GM12878 (cell line): ENCODE data around the gene IL1RAPL1. TPM values are rescaled to one million over a fixed set of nuclear protein-coding genes. Genes with fewer than 3 reads are reported as not detected.

Source experiments
- ATAC-seq: fragments of 200-7000 bp; cut with Tn5 transposase; 3 replicates; pipeline ENCODE4 v1.9.1; 2020; ENCODE audit warnings: mild to moderate bottlenecking, moderate library complexity
- BruUV-seq: library from RNA; stranded (reverse); fragments of 400-500 nt; replicated peaks from 2 replicates; lab custom pipeline; 2021; lab: Mats Ljungman, UMichigan
- CTCF ChIA-PET: fragments of 300-600 bp; sonication (Branson Sonifier 250); formaldehyde crosslinking; extraction: SDS; loops from one replicate; lab custom pipeline; 2021; ENCODE audit warnings: inconsistent platforms; lab: Yijun Ruan, JAX
- POLR2A ChIA-PET: fragments of 350-600 bp; formaldehyde crosslinking; extraction: SDS; loops from one replicate; lab custom pipeline; 2021; ENCODE audit warnings: inconsistent platforms; lab: Charles Lee
- RAD21 ChIA-PET: fragments of 300-600 bp; sonication (Branson Sonifier 250); formaldehyde crosslinking; loops from one replicate; lab custom pipeline; 2023; ENCODE audit warnings: antibody characterized with exemption; ENCODE audit not compliant: unreplicated experiment; lab: Charles Lee
- SMC1A ChIA-PET: fragments of 300-600 bp; sonication (Branson Sonifier 250); formaldehyde crosslinking; loops from one replicate; lab custom pipeline; 2023; ENCODE audit not compliant: unreplicated experiment, uncharacterized antibody; lab: Charles Lee
- DNase-seq: peaks from one replicate; pipeline ENCODE4 v3.0.0-alpha.2; 2011; ENCODE audit warnings: low read depth, low spot score
- FAIRE-seq: peaks from 3 replicates; lab custom pipeline; 2011; peaks lifted over from hg19 to GRCh38; lab: Jason Lieb, UNC
- H2AFZ ChIP-seq: 2 replicates; pipeline ENCODE4 v1.6.0; 2011; ENCODE audit warnings: low read depth, low read length, control low read depth; ENCODE audit not compliant: control insufficient read depth
- H3K27ac ChIP-seq: 2 replicates; pipeline ENCODE4 v1.5.1; 2011; ENCODE audit warnings: control low read depth; ENCODE audit not compliant: control insufficient read depth, insufficient read depth
- H3K27me3 ChIP-seq, 2 experiments: replicated peaks in 1 of 2; 2 replicates each; pipeline versions ENCODE4 v1.6.0 to v1.6.1; 2011; ENCODE audit warnings: low read length in 1 of 2; ENCODE audit not compliant: control insufficient read depth in 2 of 2, insufficient read depth in 2 of 2
- H3K36me3 ChIP-seq, 2 experiments: 2 replicates each; pipeline ENCODE4 v1.5.1; 2011; ENCODE audit warnings: low read length in 1 of 2; ENCODE audit not compliant: control insufficient read depth in 2 of 2, insufficient read depth in 2 of 2
- H3K4me1 ChIP-seq: 2 replicates; pipeline ENCODE4 v1.6.1; 2011; ENCODE audit warnings: mild to moderate bottlenecking, low read length, moderate library complexity, mixed read lengths; ENCODE audit not compliant: control insufficient read depth, insufficient read depth
- H3K4me2 ChIP-seq: 2 replicates; pipeline ENCODE4 v1.6.0; 2011; ENCODE audit warnings: control low read depth; ENCODE audit not compliant: control insufficient read depth, insufficient read depth
- H3K4me3 ChIP-seq: fragments of 200-600 bp; sonication (generic); 2 replicates; pipeline ENCODE4 v1.5.1; 2016
- H3K79me2 ChIP-seq: 2 replicates; pipeline ENCODE4 v1.6.0; 2011; ENCODE audit warnings: low read length; ENCODE audit not compliant: control insufficient read depth, insufficient read depth
- H3K9ac ChIP-seq: 2 replicates; pipeline ENCODE4 v1.8.0; 2011; ENCODE audit warnings: low read length, control low read depth, mixed read lengths; ENCODE audit not compliant: control insufficient read depth, insufficient read depth
- H3K9me3 ChIP-seq: replicated peaks from 3 replicates; pipeline ENCODE4 v1.5.1; 2011; ENCODE audit warnings: mild to moderate bottlenecking, low read length; ENCODE audit not compliant: control insufficient read depth, insufficient read depth
- H4K20me1 ChIP-seq: 2 replicates; pipeline ENCODE4 v1.6.0; 2011; ENCODE audit not compliant: control insufficient read depth, insufficient read depth
- CEBPZ ChIP-seq: fragments of 150-350 bp; IDR thresholded peaks from 2 replicates; pipeline ENCODE4 v1.6.1; 2016; ENCODE audit warnings: low read depth, low read length
- CHD2 ChIP-seq: IDR thresholded peaks from 2 replicates; pipeline ENCODE4 v1.6.1; 2011; ENCODE audit warnings: low read depth, low read length, improper control_type of control experiment, borderline replicate concordance
- CHD4 ChIP-seq: fragments of 200-600 bp; sonication (generic); IDR thresholded peaks from 2 replicates; pipeline ENCODE4 v1.6.1; 2016; ENCODE audit warnings: mild to moderate bottlenecking
- GATAD2B ChIP-seq: fragments of 450-650 bp; conservative IDR thresholded peaks from 2 replicates; pipeline ENCODE4 v1.6.1; 2017; ENCODE audit warnings: low read depth, mild to moderate bottlenecking, moderate library complexity
- PAX5 ChIP-seq: IDR thresholded peaks from 2 replicates; pipeline ENCODE4 v1.6.1; 2011; ENCODE audit warnings: low read depth, low read length, borderline replicate concordance
- SIN3A ChIP-seq: IDR thresholded peaks from 2 replicates; pipeline ENCODE4 v1.6.1; 2012; ENCODE audit warnings: low read depth, low read length, improper control_type of control experiment
- SMAD1 ChIP-seq: fragments of 450-650 bp; IDR thresholded peaks from 2 replicates; pipeline ENCODE4 v1.6.1; 2018; ENCODE audit warnings: mild to moderate bottlenecking, low read depth; ENCODE audit not compliant: partially characterized antibody
- SMAD5 ChIP-seq: IDR thresholded peaks from 2 replicates; pipeline ENCODE4 v1.6.1; 2016; ENCODE audit warnings: antibody characterized with exemption, low read depth
- SMARCA5 ChIP-seq: fragments of 450-650 bp; IDR thresholded peaks from 2 replicates; pipeline ENCODE4 v1.6.1; 2017; ENCODE audit warnings: mild to moderate bottlenecking
- SREBF1 ChIP-seq: IDR thresholded peaks from 2 replicates; pipeline ENCODE4 v1.6.1; 2012; ENCODE audit warnings: mild to moderate bottlenecking, low read length
- STAT1 ChIP-seq: fragments of 450-650 bp; conservative IDR thresholded peaks from 2 replicates; pipeline ENCODE4 v1.6.1; 2014; ENCODE audit warnings: antibody characterized with exemption, mild to moderate bottlenecking
- YY1 ChIP-seq: IDR thresholded peaks from 2 replicates; pipeline ENCODE4 v1.6.1; 2011; ENCODE audit warnings: low read depth, mild to moderate bottlenecking, low read length
- ZBED1 ChIP-seq: IDR thresholded peaks from 2 replicates; pipeline ENCODE4 v1.6.1; 2016; ENCODE audit warnings: borderline replicate concordance
- ZNF592 ChIP-seq: fragments of 450-650 bp; IDR thresholded peaks from 2 replicates; pipeline ENCODE4 v1.6.1; 2017; ENCODE audit warnings: mild to moderate bottlenecking, moderate library complexity
- in situ Hi-C: fragments of 300-500 bp; cut with MboI; formaldehyde crosslinking; loops from 9 replicates; pipeline ENCODE4 v1.14.3; 2018; ENCODE audit warnings: mixed read lengths
- intact Hi-C: fragments of 100-400 bp; cut with micrococcal nuclease; formaldehyde crosslinking; loops from one replicate; pipeline ENCODE4 v1.14.2; 2022; ENCODE audit not compliant: unreplicated experiment
- polyA plus RNA-seq, 11 experiments: library from polyadenylated mRNA; depleted of rRNA in 4 of 11; unstranded in 6 of 11; stranded (reverse) in 5 of 11; fragments of >200 nt; fragmentation: Nextera tagmentation in 4 of 11; fragmentation: Illumina TruSeq in 1 of 11; extraction: Ambion mirVana in 4 of 11; extraction: Trizol in 1 of 11; gene quantifications; 1 replicate in 1 of 11; 2 replicates in 10 of 11; pipeline versions ENCODE4 v1.2.1 to v1.2.3, GENCODE V29; 2011 to 2016; ENCODE audit warnings: inconsistent platforms in 2 of 11, missing spikeins in 2 of 11, low read depth in 1 of 11
- total RNA-seq, 4 experiments: library from RNA; depleted of rRNA in 3 of 4; stranded (reverse); fragments of >200 nt in 3 of 4; fragmentation: Illumina TruSeq in 1 of 4; extraction: Trizol in 1 of 4; gene quantifications; 2 replicates each; pipeline versions ENCODE4 v1.2.1 to v1.2.3, GENCODE V29; 2013 to 2021
- TF ChIP-seq, protein P1 (sequence below): fragments of 450-650 bp; conservative IDR thresholded peaks from 2 replicates; pipeline ENCODE4 v1.6.1; 2017; ENCODE audit warnings: mild to moderate bottlenecking, moderate library complexity
- TF ChIP-seq, protein P2 (sequence below): fragments of 450-650 bp; IDR thresholded peaks from 2 replicates; pipeline ENCODE4 v1.6.1; 2017; ENCODE audit warnings: low read depth, mild to moderate bottlenecking, moderate library complexity

The IL1RAPL1 gene
- total and polyA plus RNA-seq, 10 of the 15 experiments (the other 5 are each of a cell fraction or from before 2014, with no cell fraction given) = not detected

DNA sequence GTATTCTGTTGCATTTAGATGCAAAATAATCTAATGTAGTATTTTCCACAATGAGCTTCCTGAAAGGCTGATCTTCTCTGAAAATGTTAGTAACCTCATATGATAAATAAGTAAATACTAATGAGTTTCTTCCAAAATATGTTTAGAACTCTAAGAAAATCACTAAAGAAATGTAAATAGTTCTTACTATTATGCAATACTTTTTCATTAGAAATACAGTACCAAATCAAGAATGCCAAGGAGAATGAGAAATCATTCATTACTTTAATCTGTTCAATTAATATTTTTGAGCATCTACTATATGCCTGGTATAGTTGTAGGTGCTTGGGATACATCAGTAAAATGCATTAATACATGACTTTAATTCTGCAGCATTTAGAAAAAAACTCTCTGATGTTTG lies 130.6 kb downstream of the IL1RAPL1 start:
- no peak for TF ChIP-seq SIN3A
- TF ChIP-seq CHD2 = no peak
- no peak for TF ChIP-seq CEBPZ
- TF ChIP-seq, protein P1, sequence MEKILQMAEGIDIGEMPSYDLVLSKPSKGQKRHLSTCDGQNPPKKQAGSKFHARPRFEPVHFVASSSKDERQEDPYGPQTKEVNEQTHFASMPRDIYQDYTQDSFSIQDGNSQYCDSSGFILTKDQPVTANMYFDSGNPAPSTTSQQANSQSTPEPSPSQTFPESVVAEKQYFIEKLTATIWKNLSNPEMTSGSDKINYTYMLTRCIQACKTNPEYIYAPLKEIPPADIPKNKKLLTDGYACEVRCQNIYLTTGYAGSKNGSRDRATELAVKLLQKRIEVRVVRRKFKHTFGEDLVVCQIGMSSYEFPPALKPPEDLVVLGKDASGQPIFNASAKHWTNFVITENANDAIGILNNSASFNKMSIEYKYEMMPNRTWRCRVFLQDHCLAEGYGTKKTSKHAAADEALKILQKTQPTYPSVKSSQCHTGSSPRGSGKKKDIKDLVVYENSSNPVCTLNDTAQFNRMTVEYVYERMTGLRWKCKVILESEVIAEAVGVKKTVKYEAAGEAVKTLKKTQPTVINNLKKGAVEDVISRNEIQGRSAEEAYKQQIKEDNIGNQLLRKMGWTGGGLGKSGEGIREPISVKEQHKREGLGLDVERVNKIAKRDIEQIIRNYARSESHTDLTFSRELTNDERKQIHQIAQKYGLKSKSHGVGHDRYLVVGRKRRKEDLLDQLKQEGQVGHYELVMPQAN = no peak
- no peak for TF ChIP-seq STAT1
- TF ChIP-seq SREBF1 = no peak
- TF ChIP-seq GATAD2B = no peak
- TF ChIP-seq SMARCA5 = no peak
- TF ChIP-seq, protein P2, sequence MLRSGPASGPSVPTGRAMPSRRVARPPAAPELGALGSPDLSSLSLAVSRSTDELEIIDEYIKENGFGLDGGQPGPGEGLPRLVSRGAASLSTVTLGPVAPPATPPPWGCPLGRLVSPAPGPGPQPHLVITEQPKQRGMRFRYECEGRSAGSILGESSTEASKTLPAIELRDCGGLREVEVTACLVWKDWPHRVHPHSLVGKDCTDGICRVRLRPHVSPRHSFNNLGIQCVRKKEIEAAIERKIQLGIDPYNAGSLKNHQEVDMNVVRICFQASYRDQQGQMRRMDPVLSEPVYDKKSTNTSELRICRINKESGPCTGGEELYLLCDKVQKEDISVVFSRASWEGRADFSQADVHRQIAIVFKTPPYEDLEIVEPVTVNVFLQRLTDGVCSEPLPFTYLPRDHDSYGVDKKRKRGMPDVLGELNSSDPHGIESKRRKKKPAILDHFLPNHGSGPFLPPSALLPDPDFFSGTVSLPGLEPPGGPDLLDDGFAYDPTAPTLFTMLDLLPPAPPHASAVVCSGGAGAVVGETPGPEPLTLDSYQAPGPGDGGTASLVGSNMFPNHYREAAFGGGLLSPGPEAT = no peak
- TF ChIP-seq YY1 = no peak
- no peak for TF ChIP-seq SMAD5
- no peak for TF ChIP-seq ZBED1
- no peak for TF ChIP-seq ZNF592
- TF ChIP-seq CHD4 = no peak
- no peak for TF ChIP-seq PAX5
- no peak for TF ChIP-seq SMAD1
- CTCF ChIA-PET = no interaction called here
- Histone ChIP-seq H3K4me1 (no peaks in the 10 kb centered on the region), H3K4me2 (no peak overlapping the region), H3K4me3 (no peak overlapping the region), H3K27ac (no peak overlapping the region), H3K9ac (no peak overlapping the region), H4K20me1 (no peaks in the 10 kb centered on the region), H3K79me2 (no peaks in the 10 kb centered on the region), H3K36me3 (no peaks in the 10 kb centered on the region), H3K9me3 (no peaks in the 10 kb centered on the region), H3K27me3 (no peaks in the 10 kb centered on the region), H2AFZ (no peak overlapping the region)
- BruUV-seq = no TSS peak
- SMC1A ChIA-PET = no interaction called here
- ATAC-seq (no peak), FAIRE-seq (peak; percentile 23), DNase-seq (no peak)
- RAD21 ChIA-PET = no interaction called here
- intact Hi-C loops (no loop called here), in situ Hi-C loops (no loop called here)
- POLR2A ChIA-PET = no interaction called here
